Activated CD4-positive, CD25-positive, alpha-beta regulatory T cell treated with anti-CD3 and anti-CD28 coated beads, Interleukin-2, amount 50 U/mL, for 24 hours (primary cell): ENCODE measurements around the gene ARHGAP22.

Source experiments
- ATAC-seq, 2 donors: fragments of 150-1000 bp; cut with Tn5 transposase; one replicate each; pipeline ENCODE4 v1.10.0; 2021; ENCODE audit warnings: mild to moderate bottlenecking in 1 of 2, moderate library complexity in 1 of 2

Gene ARHGAP22

GRCh38 chr10:48459270-48460150 is 145.4 kb downstream of the ARHGAP22 start:
- ATAC-seq: no peak

- ATAC-seq: no peak
Measured at GRCh38 chr10:48458662-48459048, 146.2 kb downstream of the ARHGAP22 start.

- ATAC-seq: no peak
Measured at GRCh38 chr10:48457949-48458661, 146.8 kb downstream of the ARHGAP22 start.

DNA sequence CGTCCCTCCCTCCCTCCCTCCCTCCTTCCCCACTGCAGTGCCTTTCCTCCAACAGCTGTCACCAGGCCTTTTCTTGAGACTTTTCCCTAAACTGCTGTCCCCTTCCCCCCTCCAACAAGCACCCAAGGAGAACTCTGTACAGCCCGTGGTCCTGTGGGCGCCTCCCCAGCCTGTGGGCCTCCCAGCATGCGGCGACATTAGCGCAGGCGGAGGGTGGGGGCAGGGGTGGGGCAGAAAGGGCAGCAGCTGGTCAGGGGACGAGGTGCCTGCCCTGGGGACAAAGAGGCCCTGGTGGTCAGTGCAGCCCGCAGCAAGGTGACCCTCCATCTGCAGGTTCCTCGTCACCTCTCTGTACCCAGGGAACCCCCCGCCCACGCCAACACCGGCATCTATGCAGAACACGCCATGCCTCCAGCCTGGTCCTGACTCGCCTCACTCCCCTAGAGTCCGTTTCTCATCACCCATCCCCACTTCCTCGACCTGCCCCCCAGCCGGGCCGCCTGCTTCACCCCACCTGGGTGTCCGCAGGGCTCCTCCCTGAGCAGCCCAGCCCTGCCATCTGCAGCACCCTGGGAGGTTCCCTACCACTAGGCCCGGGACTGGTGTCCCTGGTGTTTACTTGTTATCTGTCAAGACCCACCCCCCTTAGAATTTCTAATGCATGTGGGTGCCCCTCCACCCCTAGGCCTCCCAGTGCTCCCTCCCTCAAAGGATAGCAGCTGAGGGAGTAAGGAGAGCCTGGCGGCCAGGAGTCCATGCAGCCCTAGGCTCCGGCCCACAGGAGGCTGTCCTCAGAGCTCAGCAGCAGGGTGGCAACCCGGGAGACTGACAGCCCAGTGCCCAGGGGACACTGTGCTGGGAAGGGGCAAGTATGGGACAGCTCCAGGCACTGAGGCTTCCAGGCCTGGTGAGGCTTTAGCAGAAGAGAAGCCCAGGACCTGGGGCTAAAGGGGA is 147.8 kb downstream of the ARHGAP22 start:
- ATAC-seq: no peak

DNA sequence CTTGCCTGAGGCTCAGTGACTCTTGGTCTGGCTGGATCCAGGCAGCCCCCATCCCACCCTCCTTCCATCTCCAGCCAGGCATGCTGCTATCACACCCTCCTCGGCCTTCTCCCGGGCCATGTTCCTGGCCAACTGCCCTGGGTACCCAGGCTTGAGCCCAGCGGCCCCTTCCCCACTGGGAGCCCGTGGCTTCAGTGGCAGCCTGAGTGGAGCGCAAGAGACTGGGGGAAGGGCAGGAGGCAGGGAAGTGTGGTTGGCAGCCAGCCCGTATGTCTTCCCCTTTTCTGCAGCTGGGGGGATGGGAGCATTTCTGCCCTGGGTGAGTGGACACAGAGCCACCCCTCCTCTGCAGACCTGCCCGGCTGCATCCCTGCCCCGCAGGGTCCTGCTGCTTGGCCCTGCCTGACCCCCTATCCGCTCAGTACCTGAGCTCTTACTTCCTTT is 148.5 kb downstream of the ARHGAP22 start:
- ATAC-seq: no peak

GRCh38 chr10:48455392-48456151 is 149.3 kb downstream of the ARHGAP22 start:
- ATAC-seq: no peak

DNA sequence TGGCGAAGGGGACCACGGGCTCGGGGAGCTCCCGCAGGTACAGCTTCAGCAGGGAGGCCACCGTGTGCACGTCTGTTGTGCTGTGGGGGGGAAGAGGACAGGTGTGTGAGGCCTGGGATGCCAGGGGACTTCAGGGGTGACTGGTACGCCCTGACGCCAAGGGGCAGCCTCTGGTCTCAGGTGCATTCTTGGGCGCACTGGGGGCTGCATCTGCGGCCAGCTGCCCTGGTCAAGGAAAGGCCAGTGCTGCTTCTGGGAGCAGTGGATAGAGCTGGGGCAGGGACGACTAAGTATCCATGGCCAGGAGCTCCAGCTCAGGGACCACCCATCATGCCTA is 149.8 kb downstream of the ARHGAP22 start:
- ATAC-seq: no peak

DNA sequence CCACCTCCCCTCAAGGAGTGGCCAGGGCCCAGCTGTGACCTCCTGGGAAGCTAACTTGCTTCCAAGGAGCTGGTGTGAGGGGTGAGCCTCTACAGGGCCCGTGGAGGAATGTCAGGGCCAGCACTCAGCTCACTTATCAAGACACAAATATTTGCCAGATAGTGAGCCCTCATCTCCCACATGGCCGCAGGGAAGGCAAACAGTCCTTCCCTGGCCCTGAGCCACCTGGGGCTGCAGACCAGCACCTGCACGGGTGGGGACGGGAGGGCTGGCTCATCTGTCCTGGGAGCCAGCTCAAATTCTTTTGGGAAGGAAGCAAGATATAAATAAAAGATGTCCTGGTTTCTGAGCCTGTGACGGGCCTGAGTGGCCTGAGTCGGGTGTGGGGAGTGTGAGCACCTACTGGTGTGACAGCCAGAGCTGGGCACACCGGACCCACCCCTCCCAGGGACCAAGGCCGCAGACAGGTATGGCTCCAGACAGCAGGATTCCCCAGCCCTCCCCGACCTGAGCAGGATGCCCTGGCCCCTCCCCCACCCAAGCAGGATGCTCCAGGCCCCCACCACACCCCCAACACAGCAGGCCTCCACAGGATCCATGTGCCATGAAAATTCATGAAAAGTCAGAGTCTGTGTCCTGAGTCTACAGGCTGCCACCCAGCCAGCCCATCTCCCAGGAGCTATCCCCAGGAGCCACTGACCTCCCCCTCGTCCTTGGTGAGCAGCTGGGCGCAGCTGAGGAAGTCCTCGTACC is 150.4 kb downstream of the ARHGAP22 start:
- no peak for ATAC-seq

DNA sequence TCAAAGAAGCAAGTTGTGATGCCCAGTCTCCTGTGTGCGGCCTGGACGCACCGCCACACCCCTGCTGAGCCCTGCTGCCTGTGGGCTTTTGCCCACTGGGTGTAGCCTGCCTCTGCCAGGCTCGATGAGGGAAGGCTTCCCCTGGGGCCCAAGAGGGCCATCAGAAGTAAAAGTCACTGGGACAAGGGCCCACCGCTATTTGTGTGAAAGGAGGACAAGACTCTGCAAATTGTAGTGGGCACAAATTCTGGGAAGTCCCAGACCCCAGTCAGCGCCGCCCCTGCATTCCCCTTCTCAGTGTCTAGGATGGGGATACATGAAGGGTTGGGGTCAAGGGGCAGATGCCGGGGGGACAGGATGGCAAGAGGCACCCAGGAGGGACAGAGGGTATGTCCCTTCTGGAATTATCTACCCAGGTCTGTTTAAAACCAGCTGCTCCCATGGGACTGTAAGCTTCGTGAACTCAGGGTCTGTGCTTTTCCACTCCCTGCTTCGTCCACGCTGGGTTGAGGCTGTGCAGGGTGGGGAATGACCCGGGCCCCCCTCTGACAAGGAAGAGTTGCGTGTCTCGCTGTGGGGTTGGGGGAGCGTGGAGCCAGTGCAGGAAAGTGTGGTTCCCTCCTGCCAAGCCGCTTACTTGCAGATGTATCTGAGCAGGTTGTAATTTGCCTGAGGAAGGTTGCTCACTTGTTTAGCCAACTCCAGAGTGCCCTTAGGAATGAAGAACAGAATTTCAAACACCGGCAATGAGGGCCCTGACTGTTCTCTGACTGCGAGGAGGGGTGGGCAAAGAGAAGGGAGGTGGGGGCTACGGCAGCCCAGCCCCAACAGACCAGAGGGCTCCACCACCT is 151.2 kb downstream of the ARHGAP22 start:
- ATAC-seq: no peak

- ATAC-seq: no peak
Measured at GRCh38 chr10:48452879-48453412, 151.9 kb downstream of the ARHGAP22 start.

DNA sequence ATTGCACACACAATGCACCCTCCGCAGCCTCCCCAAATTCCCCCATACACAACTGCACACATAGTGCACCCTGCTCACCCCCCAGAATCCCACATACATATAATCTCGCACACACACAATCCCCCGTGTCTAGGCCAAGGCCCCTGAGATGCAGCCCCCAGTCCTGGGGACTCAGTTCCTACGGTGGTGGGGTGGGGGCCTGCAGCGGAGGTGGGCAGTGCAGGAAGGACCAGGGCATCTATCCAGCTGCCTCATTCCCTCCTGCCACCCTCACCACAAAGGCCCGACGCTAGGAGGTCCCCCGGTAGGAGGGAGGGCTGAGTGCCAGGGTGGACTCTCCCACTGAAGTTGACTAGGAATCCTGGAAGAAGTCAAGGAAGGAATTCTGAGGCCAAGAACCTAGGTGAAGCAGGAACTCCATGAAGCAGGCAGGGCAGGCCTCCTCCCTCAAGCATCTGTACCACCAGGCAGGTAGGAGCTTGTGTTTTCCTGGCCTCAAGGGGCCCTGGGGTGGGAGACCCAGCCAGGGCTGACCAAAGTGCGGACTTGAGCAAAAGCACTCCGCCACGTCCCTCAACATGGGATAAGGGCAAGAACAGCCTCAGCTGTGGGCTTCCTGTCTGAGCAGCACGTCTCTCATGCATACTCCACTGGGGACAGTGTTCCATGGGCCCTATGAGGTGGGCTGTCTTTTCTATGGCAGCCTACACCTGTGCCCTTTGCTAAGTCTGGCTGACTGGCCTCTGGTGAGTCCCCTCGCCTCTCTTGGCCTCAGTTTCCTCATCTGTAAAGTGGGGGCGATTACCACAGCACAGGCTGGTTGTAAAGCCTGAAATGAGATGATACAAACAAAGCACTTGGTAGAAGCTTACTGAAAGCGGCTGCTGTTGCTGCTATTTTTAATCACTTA is 152.6 kb downstream of the ARHGAP22 start:
- no peak for ATAC-seq

DNA sequence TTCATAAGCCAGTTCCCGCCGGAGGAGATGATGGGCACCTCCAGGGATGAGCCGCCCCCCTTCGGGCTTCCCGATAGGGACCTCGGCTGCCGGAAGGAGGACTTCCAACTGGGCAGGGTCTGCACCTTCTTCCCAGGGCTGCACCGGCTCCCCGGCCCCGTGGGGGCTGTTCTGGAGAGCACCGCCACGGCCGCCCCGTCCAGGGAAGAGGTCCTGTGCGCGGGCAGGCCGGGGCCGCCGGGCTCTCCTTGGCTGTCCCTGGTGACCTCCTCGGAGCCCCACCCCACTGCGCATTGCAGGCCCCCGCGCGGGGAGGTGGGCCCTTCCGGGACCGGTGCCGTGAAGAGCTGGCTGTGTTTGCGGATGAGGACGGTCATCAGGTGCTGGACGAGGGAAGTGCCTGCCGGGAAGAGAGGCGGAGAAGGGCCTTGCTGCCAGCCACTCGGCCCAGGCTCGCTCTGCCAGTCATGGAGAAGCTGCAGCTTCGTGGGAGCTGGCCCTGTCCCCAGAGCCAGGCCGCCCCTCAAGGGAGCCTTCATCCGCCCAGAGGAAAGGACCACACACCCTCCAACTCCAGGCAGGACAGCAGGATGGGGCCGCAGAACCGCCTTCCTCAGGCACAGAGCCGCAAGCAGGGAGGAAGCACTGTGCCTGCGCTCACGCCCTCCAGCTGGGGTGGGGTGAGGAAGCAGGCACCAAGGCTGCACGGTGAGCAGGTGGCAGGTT is 154.0 kb downstream of the ARHGAP22 start:
- no peak for ATAC-seq

- no peak for ATAC-seq
Measured at GRCh38 chr10:48450233-48450740, 154.6 kb downstream of the ARHGAP22 start.

DNA sequence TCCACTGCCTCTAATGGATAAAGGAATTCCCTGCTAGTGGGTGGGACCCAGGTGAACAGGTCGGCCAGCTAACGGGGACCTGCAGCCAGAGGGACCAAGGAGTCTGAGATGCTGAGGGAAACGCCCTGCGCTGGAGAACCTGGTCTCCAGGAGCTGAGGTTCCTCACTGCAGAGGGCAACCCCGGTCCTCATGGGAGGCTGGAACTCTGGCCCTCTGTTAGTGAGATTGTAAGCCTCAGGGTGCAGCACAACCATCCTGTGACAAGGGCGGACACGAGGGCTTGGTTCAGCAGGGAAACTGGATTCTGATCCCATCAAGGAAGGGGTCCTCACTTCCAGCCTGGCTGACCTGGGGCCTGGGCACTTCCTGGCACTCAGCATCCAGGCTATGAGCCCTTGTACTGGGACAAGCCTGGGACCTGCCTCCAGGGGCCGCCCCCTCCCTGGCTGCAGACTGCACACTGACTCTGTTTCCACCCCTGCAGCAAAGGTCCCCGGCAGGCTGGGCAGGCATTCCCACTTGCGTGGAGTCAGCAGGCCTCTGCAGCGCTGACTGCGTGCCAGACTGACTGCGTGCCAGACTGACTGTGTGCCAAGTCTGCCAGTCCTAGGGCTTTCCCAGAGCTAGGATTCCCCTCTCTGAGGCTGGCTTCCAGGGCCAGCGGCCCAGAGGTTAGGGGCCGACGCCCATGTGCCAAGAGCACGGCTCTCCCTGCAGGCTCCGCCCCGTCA is 155.2 kb downstream of the ARHGAP22 start:
- ATAC-seq: no peak

DNA sequence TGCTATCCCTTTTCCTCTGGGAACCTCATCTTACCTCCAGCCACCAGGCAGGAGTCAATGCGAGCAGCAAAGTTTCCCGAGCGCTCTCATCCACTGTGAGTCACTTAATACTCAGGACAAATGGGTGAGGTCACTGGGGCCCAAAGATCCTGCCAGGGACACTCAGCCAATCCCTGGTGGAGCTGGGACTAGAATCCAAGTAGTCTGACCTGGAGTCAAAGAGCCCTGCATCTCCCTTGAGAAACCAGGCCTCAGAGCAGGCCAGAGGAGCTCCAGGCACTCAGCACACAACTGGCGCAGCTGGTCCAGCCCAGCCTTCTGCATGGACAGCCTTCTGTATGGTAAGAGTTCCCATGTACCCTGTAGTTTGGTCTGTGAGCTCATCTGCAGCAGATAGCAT is 156.1 kb downstream of the ARHGAP22 start:
- ATAC-seq: no peak

DNA sequence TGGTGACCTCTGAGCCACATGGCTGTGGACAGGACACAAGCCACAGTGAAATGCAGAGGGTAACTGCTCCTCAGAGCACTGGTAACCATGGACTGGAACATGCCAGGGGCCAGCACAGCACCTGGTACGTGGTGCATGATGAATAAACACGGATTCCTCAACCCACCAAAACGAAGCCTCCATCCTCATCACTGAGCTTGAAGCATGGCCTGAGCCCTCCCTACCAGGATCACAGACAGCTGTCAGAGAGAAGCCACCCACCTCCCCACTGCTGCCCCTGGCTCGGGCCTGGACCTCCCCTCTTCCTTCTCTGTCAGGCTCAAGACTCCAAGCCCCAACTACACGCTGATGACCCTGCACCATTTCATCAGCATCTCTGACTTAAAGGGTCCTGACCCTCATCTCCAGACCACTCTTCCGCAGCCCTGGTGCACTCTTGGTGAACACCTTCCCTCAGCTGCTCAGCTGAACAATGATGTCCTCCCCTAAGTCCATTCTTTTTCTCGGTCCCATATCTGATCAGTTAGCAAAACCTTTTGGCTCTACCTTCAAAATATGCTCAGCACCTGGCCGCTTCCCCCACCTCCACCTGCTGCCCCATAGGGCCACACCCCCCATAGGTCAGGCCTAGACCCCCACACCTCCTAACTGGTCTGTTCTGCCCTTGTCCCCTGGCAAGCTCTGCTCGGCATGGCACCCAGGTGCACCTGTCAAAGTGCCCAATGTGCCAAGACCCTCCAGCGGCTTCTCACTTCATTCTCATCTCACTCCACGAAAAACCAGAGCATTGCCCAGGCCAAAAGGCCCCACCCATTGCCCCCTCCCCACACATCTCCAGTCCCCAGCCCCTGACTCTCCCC is 157.3 kb downstream of the ARHGAP22 start:
- ATAC-seq: no peak
